Measurements from ENCODE around the gene IL37. TPM values are rescaled to one million over a fixed set of nuclear protein-coding genes. Genes with fewer than 3 reads are reported as not detected.

Gene IL37
- total and polyA plus RNA-seq, 2 donors (not counting 1 experiment from before 2014, with no cell fraction given): 0.79 TPM; not detected in 1

GRCh38 chr2:112919086-112919485, 8.1 kb downstream of the IL37 start:
- Histone ChIP-seq H3K27ac (ENCODE audit: low read length in 2 of 2) (no peak overlapping the region), H3K9me3 (ENCODE audit: control extremely low read depth in 1 of 3, control insufficient read depth in 2 of 3, insufficient read depth in 1 of 3, low read length in 2 of 3) (no peaks in the 10 kb centered on the region), H4K20me1 (ENCODE audit: control insufficient read depth, insufficient read depth, low read length, poor library complexity, severe bottlenecking) (no peaks in the 10 kb centered on the region), H3K36me3 (replicated peaks in 1 of 2; ENCODE audit: control extremely low read depth in 1 of 2, control insufficient read depth in 1 of 2, extremely low read depth in 1 of 2, insufficient read depth in 2 of 2, low read length in 1 of 2) (no peaks in the 10 kb centered on the region), H3K4me2 (replicated peaks; ENCODE audit: low read depth, low read length, poor library complexity, severe bottlenecking) (no peak overlapping the region), H2AFZ (ENCODE audit: insufficient read depth, low read depth, low read length, poor library complexity, severe bottlenecking) (no peak overlapping the region), H3K9ac (ENCODE audit: low read length) (no peak overlapping the region), H3K4me1 (ENCODE audit: control insufficient read depth in 2 of 2, insufficient read depth in 2 of 2, low read length in 2 of 2) (no peaks in the 10 kb centered on the region), H3K27me3 (replicated peaks in 1 of 4; ENCODE audit: control extremely low read depth in 1 of 4, control insufficient read depth in 3 of 4, insufficient read depth in 4 of 4, low read length in 3 of 4) (no peaks in the 10 kb centered on the region), H3K79me2 (ENCODE audit: control insufficient read depth, insufficient read depth, low read length) (no peaks in the 10 kb centered on the region), H3K4me3 (ENCODE audit: control extremely low read depth in 1 of 5, extremely low read depth in 1 of 5, insufficient read depth in 1 of 5, low read depth in 2 of 5, low read length in 4 of 5) (no peak overlapping the region)
- H3K4me3 Mint-ChIP-seq: no peak overlapping the region
- TF ChIP-seq EZH2 (IDR thresholded peaks at IDR 0.05; ENCODE audit: borderline replicate concordance, insufficient read depth, low read depth, low read length, poor library complexity, severe bottlenecking): no peak
- TF ChIP-seq, protein P1, sequence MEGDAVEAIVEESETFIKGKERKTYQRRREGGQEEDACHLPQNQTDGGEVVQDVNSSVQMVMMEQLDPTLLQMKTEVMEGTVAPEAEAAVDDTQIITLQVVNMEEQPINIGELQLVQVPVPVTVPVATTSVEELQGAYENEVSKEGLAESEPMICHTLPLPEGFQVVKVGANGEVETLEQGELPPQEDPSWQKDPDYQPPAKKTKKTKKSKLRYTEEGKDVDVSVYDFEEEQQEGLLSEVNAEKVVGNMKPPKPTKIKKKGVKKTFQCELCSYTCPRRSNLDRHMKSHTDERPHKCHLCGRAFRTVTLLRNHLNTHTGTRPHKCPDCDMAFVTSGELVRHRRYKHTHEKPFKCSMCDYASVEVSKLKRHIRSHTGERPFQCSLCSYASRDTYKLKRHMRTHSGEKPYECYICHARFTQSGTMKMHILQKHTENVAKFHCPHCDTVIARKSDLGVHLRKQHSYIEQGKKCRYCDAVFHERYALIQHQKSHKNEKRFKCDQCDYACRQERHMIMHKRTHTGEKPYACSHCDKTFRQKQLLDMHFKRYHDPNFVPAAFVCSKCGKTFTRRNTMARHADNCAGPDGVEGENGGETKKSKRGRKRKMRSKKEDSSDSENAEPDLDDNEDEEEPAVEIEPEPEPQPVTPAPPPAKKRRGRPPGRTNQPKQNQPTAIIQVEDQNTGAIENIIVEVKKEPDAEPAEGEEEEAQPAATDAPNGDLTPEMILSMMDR (IDR thresholded peaks at IDR 0.05): no peak
- no peak overlapping the region for H3K27ac Mint-ChIP-seq
- intact Hi-C loops (cut with micrococcal nuclease): no loop called here
- WGBS (ENCODE audit: insufficient coverage): no CpG with 5 or more reads among the region's 1 CpG
- peaks cover 2% of the 10 kb centered on the region for H3K9me3 Mint-ChIP-seq (ENCODE audit: insufficient read depth)
- ATAC-seq (ENCODE audit: low read depth): no peak
- no peaks in the 10 kb centered on the region for H3K4me1 Mint-ChIP-seq
- H3K27me3 Mint-ChIP-seq: peaks cover 3% of the 10 kb centered on the region
- no peak for DNase-seq
- ChIA-PET CTCF (no interaction called here), POLR2A (no interaction called here)

- Histone ChIP-seq H3K27ac (ENCODE audit: low read length in 2 of 2) (no peak overlapping the region), H4K20me1 (ENCODE audit: control insufficient read depth, insufficient read depth, low read length, poor library complexity, severe bottlenecking) (no peaks in the 10 kb centered on the region), H3K4me1 (ENCODE audit: control insufficient read depth in 2 of 2, insufficient read depth in 2 of 2, low read length in 2 of 2) (peaks cover 0 to 3% of the 10 kb centered on the region in 2 donors), H3K4me3 (ENCODE audit: control extremely low read depth in 1 of 5, extremely low read depth in 1 of 5, insufficient read depth in 1 of 5, low read depth in 2 of 5, low read length in 4 of 5) (no peak overlapping the region), H3K36me3 (replicated peaks in 1 of 2; ENCODE audit: control extremely low read depth in 1 of 2, control insufficient read depth in 1 of 2, extremely low read depth in 1 of 2, insufficient read depth in 2 of 2, low read length in 1 of 2) (no peaks in the 10 kb centered on the region), H3K9ac (ENCODE audit: low read length) (no peak overlapping the region), H3K27me3 (replicated peaks in 1 of 4; ENCODE audit: control extremely low read depth in 1 of 4, control insufficient read depth in 3 of 4, insufficient read depth in 4 of 4, low read length in 3 of 4) (no peaks in the 10 kb centered on the region), H2AFZ (ENCODE audit: insufficient read depth, low read depth, low read length, poor library complexity, severe bottlenecking) (no peak overlapping the region), H3K79me2 (ENCODE audit: control insufficient read depth, insufficient read depth, low read length) (no peaks in the 10 kb centered on the region), H3K4me2 (replicated peaks; ENCODE audit: low read depth, low read length, poor library complexity, severe bottlenecking) (no peak overlapping the region), H3K9me3 (ENCODE audit: control extremely low read depth in 1 of 3, control insufficient read depth in 2 of 3, insufficient read depth in 1 of 3, low read length in 2 of 3) (no peaks in the 10 kb centered on the region)
- POLR2A ChIA-PET: no interaction called here
- H3K4me1 Mint-ChIP-seq: peaks cover 6% of the 10 kb centered on the region
- H3K27me3 Mint-ChIP-seq: peaks cover 3% of the 10 kb centered on the region
- no peak for DNase-seq
- H3K27ac Mint-ChIP-seq: no peak overlapping the region
- no peak overlapping the region for H3K4me3 Mint-ChIP-seq
- intact Hi-C loops (cut with micrococcal nuclease): no loop called here
- peaks cover 2% of the 10 kb centered on the region for H3K9me3 Mint-ChIP-seq (ENCODE audit: insufficient read depth)
- TF ChIP-seq, protein P1 (IDR thresholded peaks at IDR 0.05): no peak
- no peak for TF ChIP-seq EZH2 (IDR thresholded peaks at IDR 0.05; ENCODE audit: borderline replicate concordance, insufficient read depth, low read depth, low read length, poor library complexity, severe bottlenecking)
- ATAC-seq (ENCODE audit: low read depth): no peak
- WGBS (ENCODE audit: insufficient coverage): 61% methylated on average over 2 of the region's 4 CpGs
- CTCF ChIA-PET: interaction anchor here (0.9 kb wide), 1 partner anchor 171 kb away, joined by 3 read pairs; no protein-coding TSS in a partner anchor
These were observed 10.1 kb downstream of the IL37 start for GRCh38 chr2:112920923-112921532.
